GM19099 (cell line): Measurements from ENCODE around the gene PPHLN1.

Source experiments
- POLR2A ChIP-seq: IDR thresholded peaks from 3 replicates; pipeline ENCODE4 v1.6.1; 2011; ENCODE audit warnings: low read depth; ENCODE audit not compliant: insufficient read length; ENCODE audit errors: extremely low read depth

Gene PPHLN1

GRCh38 chr12:42444192-42444943 lies 118.4 kb downstream of the PPHLN1 start:
- no peak for TF ChIP-seq POLR2A

GRCh38 chr12:42445891-42446290 lies 119.9 kb downstream of the PPHLN1 start:
- TF ChIP-seq POLR2A = no peak

GRCh38 chr12:42446761-42447160 lies 120.8 kb downstream of the PPHLN1 start:
- no peak for TF ChIP-seq POLR2A

GRCh38 chr12:42447371-42447786 lies 121.4 kb downstream of the PPHLN1 start:
- TF ChIP-seq POLR2A = no peak

- no peak for TF ChIP-seq POLR2A
Observed at GRCh38 chr12:42448841-42449240, 122.9 kb downstream of the PPHLN1 start.

- TF ChIP-seq POLR2A = no peak
Observed at GRCh38 chr12:42450248-42450647, 124.3 kb downstream of the PPHLN1 start.

- no peak for TF ChIP-seq POLR2A
Observed at GRCh38 chr12:42458575-42458974, 132.6 kb downstream of the PPHLN1 start.

- no peak for TF ChIP-seq POLR2A
Observed at GRCh38 chr12:42459336-42459847, 133.4 kb downstream of the PPHLN1 start.

- no peak for TF ChIP-seq POLR2A
Observed at GRCh38 chr12:42462486-42462885, 136.5 kb downstream of the PPHLN1 start.

- no peak for TF ChIP-seq POLR2A
Observed at GRCh38 chr12:42463671-42464070, 137.7 kb downstream of the PPHLN1 start.

- TF ChIP-seq POLR2A = no peak
Observed at GRCh38 chr12:42468341-42468821, 142.4 kb downstream of the PPHLN1 start.

- no peak for TF ChIP-seq POLR2A
Observed at GRCh38 chr12:42468921-42469320, 143.0 kb downstream of the PPHLN1 start.

GRCh38 chr12:42469355-42470175 lies 143.6 kb downstream of the PPHLN1 start:
- TF ChIP-seq POLR2A = no peak

GRCh38 chr12:42472376-42472775 lies 146.4 kb downstream of the PPHLN1 start:
- no peak for TF ChIP-seq POLR2A

- TF ChIP-seq POLR2A = no peak
Observed at GRCh38 chr12:42473130-42473529, 147.2 kb downstream of the PPHLN1 start.

- no peak for TF ChIP-seq POLR2A
Observed at GRCh38 chr12:42473561-42473960, 147.6 kb downstream of the PPHLN1 start.
